ENCODE data around the gene ADCY3.

ADCY3 gene

DNA sequence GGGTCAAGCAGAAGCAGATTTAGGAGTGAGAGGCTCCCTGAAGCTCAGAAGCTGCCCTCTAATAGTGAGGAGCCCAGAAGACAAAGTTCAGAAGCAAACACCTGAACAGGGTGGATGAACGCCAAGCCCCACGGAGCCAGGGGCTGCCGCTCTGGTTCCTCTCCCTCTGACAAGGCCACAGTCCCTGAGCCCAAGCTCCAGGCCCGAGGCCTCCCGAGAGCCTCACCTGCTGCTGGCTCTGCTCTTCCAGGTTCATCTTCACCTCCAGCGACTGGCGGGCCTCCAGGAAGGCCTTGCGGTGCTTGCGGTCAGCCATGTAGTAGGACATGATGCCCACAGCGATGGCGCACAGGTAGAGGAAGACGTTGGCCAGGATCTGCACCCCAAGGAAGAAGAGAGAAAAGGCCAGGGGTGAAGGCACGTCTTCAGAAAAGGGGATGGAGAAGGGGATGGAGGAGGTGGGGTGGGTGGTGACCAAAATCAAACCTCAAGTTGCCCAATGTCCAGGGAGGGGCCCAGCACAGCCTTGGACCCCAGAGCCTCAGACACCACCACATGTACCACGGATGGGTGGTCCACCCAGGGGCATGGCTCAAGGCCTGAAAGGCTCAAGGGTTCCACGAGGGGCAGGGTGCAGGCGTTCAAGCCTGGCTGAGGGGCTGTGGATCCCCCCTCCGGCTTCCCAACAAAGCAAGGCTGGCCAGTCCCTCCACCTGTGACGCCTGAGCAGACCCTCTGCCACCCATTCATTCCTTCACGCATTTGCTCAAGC lies 47.5 kb downstream of the ADCY3 start:
- DNase-seq, result no peak

DNA sequence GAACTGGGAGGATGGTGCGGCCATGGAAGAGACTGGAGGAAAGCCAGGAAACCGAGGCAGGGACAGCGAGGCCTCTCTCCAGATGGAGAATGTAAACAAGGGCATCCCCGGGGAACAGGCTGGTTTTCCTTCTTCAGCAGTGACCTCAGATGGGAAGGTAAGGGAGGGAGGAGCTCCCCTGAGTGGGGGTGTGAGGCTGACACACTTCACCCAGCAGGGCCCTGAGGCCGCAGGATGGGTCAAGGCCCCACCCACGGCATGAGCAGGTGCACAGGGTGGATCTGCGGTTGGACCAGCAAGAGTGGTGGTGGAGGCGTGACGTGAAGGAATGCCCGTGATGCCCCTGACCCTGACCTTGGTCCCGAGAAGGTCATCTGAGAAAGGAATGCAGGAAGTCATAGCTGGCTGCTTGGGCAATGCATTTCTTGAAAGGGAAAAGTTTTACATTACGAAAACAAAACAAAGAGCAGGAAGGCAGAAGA lies 48.1 kb downstream of the ADCY3 start:
- DNase-seq, result no peak

DNA sequence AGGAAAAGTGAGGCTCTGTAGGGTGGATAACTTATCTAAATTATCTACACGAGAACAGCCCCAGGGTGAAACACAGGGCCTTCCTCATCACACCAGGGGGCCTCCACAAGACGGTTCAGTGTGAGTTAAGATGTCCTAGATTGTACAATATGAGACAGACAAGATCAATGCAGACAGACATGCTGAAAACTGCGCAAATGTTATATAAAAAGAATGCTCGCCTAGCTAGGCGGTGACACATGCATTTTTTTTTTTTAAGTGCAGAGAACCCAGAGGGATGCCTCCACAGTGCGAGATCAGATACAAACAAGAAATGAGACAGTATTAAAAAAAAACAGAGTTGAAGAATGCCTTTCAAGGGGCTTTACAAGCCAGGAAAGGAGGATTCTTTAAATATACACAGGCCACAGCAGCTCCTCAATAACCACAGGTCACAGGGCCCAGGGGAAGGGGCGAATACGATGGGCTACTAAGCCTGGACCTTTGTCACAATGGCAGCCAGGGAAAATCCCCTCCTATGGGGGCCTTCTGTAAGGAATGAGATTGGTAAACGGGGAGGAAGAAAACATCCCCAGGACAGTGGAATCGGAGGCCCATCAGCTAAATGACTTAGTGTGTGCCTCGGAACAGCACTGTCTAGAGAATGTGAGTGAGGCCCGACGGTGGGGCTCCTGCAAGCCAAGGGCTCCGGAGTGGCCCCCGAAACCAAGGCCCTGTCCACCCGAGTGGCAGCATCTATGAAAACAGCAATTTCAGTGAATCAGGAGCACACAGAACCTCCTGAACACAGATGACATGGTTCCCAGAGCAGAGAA lies 48.9 kb downstream of the ADCY3 start:
- no peak for DNase-seq

DNA sequence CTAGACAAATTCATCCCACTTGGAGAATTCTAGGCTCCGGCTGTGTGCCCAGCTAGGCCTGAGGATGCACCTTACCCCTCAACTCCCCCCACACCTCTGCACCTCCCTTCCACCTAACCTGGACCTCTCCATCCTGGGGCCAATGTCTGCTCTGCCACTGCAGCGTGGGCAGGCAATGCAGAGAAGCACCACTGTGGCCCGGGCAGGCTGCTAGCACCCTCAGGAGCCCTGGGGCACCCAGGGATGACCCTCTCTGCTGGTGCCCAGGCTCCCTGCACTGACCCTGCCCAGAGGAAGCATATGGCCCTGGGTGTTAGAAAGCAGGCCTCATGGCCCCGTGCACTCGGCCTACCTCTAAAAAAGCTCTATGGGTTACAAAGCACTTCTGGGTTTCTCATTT lies 49.6 kb downstream of the ADCY3 start:
- no peak for DNase-seq

DNA sequence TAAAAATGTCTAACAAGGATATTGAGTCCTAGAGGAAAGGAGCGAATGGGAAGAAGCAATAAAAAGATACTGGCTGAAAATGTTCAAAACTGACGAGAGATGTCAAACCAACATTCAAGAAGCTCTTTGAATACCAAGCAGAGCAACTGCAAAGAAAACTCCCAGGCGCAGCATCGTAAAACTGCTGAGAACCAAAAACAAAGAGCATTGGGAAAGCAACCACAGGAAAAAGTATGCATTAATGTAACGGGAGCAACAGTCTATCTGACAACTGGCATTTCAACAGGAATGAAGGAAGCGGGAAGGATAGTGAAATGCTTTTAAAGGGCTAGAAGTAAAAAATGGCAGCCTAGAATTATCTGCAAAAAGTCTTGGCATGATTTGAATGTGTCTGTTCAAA lies 53.1 kb downstream of the ADCY3 start:
- DNase-seq, result no peak

DNA sequence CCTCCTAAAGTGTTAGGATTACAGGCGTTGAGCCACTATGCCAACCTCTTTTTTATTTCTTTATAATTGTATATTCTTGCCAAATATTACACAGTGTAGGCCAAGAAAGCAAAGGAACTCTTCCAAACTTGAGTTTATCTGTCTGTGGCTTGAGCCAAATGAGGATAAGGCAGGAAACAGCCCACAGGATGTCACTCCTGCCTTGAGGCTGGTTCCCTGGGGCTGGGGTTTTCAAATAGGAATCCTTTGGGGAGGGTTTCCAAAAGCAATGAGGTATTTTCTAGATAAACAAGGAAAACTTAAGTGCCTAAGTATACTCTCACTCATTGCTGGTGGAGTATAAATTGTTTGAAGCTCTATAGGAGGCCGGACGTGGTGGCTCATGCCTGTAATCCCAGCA lies 56.4 kb downstream of the ADCY3 start:
- no peak for DNase-seq

DNA sequence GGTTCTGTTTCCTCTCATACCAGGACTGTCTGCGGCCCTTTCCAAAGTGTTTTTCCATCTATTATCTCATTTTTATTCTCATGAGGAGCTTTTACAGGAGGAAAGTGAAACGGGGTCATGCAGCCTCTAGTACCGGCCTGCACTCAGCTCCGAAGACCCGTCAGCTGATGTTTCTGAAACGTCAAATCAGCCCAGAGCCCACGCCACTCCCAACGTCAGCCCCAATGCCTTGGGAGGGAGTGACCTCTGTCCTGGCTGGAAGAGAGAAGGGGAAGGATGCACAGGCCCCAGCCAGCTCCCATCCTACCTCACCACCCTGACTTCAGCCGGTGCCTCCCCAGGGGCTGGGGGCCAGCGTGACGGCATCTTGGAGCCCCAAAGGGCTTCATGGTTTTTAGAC lies 58.5 kb downstream of the ADCY3 start:
- DNase-seq, result no peak

DNA sequence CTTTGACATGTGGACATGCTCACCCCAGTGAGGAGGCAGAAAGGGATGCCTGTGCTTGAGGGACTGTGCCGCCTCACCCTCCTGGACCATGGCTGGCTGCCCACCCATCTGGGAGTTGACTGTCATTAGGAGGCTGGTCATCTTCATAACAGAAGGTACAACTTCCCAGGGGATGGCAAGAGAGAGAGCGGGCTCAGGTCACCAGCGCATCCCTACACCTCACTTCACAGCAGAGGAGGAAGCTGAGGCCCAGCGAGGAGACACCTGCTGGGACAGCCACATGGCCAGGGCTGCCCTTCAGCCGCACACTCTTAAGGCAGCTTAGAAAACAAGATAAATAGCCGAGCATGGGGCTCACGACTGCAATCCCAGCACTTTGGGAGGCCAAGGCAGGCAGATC lies 59.4 kb downstream of the ADCY3 start:
- no peak for DNase-seq

DNA sequence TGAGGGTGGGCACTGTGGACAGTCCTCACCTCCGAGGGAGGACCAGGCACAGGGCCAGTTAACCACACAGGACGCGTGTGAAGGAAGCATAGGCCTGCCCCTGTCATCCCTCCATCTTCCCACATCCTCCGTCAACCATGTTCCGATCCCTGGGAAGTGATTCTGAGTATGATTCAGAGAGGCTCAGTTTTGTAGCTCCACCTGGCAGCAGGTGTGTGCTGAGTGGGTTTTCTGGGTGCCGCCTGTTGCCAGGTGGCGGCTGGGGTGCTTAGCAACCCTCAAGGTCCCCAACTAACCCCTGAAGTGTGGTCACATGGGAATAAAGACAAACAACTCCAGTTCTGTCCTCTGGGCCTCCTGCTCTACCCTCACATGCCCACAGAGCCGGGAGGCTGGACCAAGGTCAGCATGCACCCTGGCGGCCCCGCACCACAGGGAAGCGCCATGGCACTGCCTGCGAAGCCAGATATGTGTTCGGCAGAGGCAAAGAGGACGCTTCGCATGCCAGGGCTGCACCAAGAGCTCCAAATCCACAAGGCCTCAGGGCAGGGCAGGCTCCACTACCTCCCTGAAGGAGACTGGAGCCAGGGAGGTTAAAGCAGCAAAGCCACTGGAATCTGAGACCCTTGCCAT lies 60.0 kb downstream of the ADCY3 start:
- DNase-seq, result no peak

DNA sequence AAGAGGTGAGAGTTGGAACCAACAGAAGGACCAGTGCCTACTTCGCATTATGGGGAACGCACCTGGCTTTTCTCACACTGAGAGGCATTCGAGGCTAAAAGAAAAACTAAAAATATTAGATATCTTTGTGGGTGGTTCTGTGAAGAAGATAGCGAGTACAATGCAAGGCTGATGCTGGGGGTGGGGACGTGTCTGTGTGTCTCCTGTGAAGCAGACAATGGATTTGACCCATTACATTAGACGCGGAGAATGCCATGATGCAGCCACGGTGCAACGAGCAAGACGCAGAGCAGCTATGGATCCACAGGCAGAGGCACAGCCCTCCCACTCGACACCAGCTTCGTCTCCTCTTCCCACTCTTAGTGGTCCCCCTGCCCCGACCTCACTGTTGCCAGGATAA lies 61.0 kb downstream of the ADCY3 start:
- no peak for DNase-seq

DNA sequence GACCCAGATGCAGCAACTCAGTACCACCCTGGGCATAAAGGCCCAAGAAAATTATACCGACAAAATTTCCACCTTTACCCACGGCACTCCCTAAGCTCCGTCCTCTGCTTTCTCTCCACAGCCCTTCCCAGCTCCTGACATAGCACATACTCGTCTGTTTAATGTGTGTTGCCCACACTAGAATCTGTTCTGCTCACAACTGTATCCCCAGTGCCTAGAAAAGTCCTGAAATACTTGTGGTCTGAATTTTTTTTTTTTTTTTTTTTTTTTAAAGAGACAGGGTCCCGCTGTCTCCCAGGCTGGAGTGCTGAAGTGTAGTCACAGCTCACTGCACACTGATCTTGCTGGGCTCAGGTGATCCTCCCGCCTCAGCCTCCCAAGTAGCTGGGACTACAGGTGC lies 62.3 kb downstream of the ADCY3 start:
- no peak for DNase-seq

DNA sequence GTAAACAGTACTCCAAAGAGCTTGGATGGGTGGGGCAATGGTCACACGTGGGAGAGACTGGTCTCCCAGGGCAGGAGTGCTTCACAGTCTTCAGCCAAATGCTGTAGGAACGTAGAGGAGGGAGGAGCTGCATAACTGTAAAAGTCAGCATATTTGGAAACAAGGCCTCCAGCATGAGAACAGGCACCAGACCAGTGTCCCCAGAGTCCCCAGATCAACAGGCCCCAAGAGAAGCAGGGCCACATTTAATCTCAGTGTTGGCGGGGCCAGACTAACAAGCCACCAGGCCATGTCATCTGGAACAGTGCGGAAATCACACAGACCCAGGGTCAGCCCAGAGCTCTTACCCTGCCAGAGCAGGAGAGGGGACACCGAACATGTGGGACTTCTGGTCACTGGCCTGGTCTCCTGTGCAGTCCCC lies 63.2 kb downstream of the ADCY3 start:
- no peak for DNase-seq

DNA sequence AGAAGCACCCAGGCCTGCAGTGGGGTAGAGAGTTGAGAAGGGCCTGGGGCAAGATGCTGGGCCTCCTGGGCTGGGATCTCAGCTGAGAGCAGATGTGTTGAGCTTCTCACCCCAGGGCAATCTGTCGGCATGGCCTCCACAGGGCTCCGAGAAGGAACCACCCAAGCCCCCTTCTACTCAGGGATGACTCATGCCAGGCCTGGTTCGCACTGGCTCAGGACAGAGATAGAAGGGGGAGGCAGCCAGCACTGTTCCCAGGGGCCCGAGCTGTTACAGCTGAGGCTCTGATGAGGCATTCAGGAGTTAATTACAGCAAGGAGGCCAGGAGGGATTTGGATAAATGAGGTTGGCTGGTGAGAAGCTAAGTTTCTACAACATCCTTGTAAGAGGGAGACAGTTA lies 64.3 kb downstream of the ADCY3 start:
- no peak for DNase-seq

DNA sequence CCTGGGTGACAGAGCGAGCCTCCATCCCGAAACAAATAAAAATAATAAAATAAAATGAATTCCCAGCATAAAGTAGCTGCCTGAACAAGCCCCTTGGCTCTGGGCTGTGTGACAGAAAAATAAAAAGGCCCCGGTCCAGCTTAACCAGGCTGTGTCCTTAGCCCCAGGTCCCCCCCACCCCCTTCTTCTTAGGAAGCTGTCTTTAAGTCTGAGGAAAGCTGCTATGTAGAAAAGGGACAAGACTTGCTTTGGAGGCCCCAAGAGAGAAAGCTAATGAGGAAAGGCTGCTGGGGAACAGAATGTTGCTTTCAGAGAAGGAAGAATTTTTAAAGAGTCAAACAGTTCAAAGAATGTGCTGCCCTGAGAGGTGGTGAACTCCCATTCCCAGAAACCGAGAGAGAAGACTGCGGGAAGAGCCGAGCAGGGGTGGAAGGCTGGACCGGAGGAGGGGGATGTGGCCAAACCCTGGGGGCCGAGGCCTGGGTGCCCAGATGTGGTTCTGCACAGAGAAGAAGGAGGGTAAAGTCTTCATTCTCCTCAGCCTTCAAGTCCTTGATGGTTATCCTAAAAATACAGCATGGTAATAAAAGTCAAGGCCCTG lies 64.9 kb downstream of the ADCY3 start:
- no peak for DNase-seq

DNA sequence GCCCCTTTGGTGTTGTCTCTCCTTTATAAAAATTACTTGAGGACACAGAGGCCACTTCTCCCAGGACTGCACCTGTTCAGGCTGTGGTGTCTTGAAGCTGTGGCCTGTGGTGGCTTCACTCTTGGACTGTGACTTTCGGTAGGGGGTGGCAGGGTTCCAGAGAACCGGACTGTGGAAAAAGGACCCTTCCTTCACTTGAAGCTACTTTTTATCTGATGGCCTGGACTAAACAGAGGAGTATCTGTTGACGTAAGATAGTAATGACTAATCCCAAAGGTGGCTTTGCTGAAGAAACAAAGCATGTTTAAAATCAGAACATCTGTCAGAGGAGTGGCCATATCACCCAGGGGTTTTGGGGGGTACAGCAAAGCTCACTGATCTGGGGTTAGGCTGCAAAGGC lies 66.0 kb downstream of the ADCY3 start:
- no peak for DNase-seq

DNA sequence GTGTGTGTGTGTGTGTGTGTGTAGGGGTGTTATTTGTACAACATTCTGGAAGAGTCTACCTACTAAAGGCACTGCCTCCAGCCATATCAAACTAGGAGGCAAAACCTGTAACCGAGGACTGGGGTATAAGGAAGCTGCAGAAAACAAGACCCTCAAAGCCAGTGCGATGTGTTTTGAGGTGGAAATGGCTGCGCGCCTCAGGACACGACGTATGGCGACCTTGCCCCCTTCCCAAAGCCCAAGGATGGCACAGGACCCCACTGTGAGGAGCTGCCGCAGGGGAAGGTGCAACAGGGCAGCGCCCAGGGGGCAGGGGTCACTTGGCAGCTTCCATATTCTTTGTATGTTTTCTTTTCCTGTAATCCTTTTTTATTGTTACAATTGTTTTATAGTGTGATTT lies 67.0 kb downstream of the ADCY3 start:
- DNase-seq, result no peak

DNA sequence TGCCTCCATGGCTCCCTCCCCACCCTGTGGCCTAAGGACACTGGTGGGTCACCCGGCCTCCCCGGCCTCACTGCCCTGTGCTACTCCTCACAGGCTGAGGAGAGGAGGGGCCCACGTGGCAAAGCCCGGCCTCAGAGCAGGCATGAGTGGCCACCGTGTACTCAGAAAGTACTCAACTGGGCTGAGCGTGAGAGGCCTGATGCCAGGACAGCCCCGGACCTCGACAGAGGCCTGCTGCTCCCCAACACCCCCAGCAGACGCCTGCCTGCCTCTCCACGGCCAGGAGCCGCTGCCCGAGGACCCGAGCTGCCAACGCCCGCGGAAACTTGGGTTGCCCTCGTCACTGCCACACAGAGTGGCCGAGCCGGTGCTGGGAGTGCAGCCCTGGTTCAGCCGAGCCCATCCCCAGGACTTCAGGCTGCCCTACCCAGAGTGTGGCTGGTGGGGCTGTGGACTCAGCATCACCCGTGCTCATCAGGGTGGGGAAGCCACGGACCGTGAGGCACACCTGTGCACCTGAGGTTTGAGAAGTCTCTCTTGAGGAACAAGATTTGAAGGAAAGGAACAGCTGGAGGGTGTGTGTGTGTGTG lies 67.5 kb downstream of the ADCY3 start:
- DNase-seq, result no peak

DNA sequence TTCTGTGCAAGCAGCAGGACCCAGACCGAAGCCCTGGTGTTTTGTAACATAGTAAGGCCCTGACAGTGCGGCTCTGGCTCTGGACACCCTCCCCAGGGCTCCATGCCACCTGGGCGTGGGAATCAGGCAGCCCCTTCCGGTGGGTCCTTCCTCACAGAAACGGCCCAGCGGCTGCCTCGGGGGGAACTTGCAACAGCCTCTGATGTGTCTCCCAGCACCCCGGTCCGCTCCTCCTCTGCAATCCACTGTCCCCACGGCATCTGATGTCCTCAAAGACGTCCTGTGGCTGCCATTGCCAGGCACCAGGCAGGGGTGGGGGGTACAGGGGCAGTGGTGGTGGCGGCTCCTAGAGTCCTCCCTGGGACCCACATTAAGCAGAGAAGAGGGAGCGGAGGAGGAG lies 68.0 kb downstream of the ADCY3 start:
- DNase-seq, result no peak

DNA sequence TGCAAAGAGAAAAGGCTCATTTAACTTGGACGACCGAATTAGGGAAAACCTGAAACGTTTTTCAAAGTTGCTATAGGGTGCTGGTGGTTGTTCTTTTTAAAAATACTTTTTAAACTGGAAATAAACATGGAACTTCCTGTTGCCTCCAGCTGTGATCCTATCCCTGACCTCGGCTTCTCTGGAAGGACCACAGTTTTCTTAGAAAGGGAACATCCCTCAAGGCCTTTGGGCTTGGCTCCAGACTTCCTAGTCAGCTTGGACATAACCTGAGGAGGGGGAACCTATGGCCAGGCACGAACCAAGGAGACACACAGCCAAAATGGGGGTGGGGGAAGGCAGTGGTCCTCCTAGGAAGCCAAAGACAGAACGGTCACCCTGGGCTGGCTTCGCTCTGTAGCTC lies 69.1 kb downstream of the ADCY3 start:
- no peak for DNase-seq

DNA sequence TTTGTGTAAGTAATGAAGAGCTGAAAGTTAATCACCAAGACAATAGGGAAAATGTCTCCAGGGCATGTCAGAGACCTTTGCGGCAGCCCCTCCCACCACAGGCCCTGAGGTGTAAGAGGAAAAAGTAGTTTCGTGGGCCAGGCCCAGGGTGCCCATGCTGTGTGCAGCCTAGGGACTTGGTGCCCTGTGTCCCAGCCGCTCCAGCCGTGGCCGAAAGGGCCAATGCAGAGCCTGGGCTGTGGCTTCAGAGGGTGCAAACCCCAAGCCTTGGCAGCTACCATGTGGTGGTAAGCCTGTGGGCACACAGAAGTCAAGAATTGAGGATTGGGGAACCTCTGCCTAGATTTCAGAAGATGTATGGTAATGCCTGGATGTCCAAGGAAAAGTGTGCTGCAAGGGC lies 74.3 kb downstream of the ADCY3 start:
- no peak for DNase-seq

DNA sequence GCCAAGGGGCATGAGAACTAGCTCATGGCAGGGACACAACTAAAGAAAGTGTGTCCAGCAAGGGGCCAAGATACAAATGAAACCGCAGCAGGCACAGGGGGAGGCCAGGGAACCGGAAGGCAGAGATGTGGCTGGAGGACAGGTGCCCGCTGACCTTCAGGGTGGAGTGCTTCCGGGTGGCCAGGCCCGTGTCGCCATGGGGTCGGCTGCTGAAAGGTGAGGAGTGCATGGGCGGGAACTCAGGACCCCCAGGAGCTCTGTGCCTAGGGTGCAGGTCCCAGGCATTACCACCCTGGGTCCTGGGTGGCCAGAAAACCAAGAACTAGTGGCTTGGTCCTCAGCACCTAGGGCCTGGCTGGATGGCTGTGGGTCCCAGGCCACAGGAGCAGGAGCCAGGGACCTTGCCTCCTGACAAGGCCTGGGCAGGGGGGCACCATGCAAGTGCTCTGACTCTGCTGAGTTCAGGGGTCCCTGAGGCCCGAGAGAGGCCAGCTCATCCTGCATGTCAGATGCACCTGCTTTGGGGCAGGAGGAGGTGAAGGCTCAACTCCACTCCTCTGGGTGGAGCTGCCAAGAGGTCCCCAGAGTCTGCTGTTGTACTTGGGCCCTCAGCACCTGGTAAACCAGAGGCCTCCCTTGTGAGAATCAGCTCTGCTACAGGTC lies 75.9 kb downstream of the ADCY3 start:
- no peak for DNase-seq

DNA sequence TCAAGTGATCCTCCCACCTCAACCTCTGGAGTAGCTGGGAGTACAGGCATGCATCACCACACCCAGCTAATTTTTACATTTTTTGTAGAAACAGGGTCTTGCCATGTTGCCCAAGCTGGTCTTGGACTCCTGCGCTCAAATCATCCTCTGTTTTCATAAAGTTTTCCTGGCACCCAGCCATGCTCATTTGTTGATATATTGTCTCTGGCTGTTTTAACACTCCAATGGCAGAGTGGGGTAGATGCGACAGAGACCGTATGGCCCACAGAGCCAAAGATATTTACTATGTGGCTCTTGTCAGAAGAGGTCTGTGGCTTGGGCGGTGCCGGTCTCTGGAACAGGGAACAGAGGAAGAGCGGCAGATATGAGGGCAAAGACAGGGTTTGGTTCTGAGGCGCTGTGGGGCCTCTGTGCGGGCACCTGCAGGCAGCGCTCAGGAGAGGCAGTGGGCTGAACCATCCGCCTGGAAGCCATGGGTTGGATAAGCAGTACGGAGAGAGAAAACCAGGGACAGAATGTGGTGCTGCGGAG lies 76.6 kb downstream of the ADCY3 start:
- no peak for DNase-seq

Measured in activated CD8-positive, alpha-beta memory T cell treated with anti-CD3 and anti-CD28 coated beads, Interleukin-2, amount 50 U/mL, for 48 hours (primary cell).